HG03060 (cell line): ENCODE data around the gene NDUFV2.
A peak's percentile ranks its signal among the peaks of the same experiment; 100 is the strongest.

ENCODE experiments used
- ATAC-seq: cut with Tn5 transposase; IDR thresholded peaks from one replicate; pipeline ENCODE4 v1.9.1; 2021; ENCODE audit warnings: low read depth, moderate number of reproducible peaks; ENCODE audit not compliant: unreplicated experiment

Gene NDUFV2

DNA sequence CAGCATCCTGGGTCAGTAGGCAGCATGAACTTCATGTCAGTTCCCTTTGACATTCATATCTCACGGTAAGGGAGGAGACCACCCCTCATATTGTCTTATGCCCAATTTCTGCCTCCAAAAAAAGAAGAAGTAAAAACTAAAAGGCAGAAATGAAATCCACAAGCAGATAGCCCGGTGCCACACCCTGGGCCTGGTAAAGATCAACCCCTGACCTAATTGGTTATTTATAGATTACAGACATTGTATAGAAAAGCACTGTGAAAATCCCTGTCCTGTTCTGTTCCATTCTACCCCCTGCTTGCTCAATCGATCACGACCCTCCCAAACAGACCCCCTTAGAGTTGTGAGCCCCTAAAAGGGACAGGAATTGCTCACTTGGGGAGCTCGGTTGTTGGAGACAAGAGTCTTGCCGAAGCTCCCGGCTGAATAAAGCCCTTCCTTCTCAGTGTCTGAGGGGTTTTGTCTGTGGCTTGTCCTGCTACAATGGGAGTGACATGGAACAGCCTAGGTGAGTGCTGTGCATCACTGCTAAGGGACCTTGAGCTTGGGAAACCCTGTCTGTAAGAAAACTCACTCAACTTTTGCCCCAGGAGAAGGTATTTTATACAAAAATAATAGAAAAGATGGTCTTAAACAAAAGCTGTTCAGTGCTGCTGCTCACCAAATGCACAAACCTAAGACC, 11.1 kb downstream of the NDUFV2 start:
- no peak for ATAC-seq

DNA sequence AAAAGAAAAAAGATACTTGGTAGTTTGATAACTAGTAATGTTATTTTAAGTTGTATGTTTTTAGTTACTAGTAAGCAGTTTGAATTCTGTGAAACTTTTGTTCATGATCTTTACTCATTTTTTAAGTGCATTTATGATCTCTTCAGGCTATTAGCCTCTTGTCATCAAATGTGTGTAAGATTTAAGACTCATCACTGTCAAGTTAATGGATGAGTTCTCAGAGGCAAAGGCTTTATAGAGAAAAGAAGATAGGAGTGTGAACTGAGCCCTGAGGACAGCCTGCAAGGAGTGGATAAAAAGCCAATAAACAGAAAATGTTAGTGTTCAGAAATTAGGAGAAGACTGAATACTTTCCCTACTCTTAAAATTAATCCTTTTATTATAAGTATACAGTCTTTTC, 13.5 kb downstream of the NDUFV2 start:
- no peak for ATAC-seq

GRCh38 chr18:9117980-9118841, 15.7 kb downstream of the NDUFV2 start:
- no peak for ATAC-seq

DNA sequence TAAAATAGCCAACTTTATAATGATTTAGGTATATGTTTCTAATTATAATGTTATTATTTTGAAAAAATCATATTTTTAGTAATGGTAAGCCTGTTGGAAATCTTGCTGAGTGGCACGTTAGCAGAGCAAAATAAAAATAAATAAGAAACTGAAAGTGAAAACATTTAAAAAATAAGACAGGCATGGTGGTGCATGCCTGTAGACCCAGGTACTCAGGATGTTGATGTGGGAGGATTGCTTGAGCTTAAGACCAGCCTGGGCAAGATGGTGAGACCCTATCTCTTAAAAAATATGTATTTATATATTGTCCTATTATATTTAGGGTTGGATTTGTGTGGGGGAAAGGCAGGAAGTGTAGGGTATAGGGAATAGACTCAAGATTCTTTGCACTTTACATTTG, 18.3 kb downstream of the NDUFV2 start:
- ATAC-seq: no peak

GRCh38 chr18:9123520-9123919, 21.0 kb downstream of the NDUFV2 start:
- no peak for ATAC-seq

- ATAC-seq: no peak
Measured at GRCh38 chr18:9124824-9125223, 22.3 kb downstream of the NDUFV2 start.

- no peak for ATAC-seq
Measured at GRCh38 chr18:9126337-9126736, 23.8 kb downstream of the NDUFV2 start.

GRCh38 chr18:9130195-9130594, 27.7 kb downstream of the NDUFV2 start:
- ATAC-seq: no peak

DNA sequence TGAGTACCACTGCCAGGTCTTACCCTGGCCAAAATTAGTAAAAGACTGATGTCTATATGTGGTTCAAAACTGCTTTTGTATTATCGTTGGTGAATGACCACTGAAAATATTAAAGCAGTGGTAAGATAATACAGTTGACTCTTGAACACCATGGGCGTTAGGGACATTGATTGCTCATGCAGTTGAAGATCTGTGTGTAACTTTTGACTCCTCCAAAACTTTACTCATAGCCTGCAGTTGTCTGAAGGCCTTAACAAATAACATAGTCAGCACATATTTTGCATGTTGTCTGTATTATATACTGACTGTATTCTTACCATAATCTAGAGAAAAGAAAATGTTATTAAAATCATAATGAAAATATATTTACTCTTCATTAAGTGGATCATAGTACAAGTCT, 28.3 kb downstream of the NDUFV2 start:
- ATAC-seq: no peak

- ATAC-seq: no peak
Measured at GRCh38 chr18:9132628-9133027, 30.1 kb downstream of the NDUFV2 start.

GRCh38 chr18:9133225-9133624, 30.7 kb downstream of the NDUFV2 start:
- ATAC-seq: no peak

DNA sequence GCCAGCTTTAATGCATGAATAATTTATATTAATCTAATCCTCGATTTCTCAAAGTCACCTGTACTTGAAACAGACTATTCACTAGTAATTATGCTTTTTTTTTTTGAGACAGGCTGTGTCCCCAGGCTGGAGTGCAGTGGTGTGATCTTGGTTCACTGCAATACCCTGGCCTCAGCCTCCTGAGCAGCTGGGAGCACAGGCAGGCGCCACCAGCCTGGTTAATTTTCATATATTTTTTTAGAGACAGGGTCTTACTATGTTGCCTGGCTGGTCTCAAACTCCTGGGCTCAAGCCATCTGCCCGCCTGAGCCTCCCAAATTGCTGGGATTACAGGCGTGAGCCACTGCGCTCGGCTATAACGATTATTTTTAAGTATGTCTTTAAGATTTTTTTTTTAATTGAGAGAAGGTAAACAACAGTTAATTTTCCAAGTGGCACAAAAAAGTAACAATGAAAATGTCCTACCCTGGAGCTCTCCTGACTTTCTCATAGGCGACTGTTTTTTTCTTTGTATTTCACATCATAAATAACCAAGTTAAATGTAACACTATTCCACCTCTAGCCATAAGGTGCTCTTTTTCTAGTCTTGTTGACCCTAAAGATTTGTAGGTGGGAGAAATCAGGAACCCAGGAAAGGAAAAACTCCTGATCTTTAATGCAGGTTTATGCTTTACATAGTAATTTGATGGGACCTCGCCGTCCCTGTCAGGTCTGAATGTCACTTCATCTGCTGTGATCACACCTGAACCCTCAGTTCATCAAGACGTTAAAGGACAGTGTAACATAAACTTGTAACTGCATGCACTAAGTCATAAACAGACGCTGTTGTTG, 32.8 kb downstream of the NDUFV2 start:
- no peak for ATAC-seq

DNA sequence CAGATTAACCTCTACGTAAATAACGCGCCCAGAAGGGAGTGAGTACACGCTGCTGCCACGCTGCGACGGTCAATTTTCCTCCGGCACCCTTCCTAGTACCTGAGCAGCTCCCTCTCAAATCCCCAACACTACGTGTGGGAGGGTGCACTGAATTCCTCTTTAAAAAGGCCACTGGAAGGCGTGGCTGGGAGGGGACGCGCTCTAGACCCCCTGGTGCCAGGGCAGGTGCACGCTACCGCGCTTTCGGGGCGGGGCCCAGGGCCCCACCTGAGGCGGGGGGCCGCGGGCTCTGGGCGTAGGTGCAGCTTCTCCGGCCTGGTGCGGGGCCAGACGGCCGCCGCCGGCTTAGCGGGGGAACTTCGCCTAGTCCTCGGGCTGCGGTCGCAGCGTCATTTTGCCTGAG, 33.4 kb downstream of the NDUFV2 start:
- no peak for ATAC-seq

- ATAC-seq: peak; percentile 49
Measured at GRCh38 chr18:9136315-9137155, 34.0 kb downstream of the NDUFV2 start, which contains the start of gene ANKRD12. ANKRD12 (plus strand) TSS chr18:9136781; CDS start chr18:9182433, 45,652 bp downstream.

DNA sequence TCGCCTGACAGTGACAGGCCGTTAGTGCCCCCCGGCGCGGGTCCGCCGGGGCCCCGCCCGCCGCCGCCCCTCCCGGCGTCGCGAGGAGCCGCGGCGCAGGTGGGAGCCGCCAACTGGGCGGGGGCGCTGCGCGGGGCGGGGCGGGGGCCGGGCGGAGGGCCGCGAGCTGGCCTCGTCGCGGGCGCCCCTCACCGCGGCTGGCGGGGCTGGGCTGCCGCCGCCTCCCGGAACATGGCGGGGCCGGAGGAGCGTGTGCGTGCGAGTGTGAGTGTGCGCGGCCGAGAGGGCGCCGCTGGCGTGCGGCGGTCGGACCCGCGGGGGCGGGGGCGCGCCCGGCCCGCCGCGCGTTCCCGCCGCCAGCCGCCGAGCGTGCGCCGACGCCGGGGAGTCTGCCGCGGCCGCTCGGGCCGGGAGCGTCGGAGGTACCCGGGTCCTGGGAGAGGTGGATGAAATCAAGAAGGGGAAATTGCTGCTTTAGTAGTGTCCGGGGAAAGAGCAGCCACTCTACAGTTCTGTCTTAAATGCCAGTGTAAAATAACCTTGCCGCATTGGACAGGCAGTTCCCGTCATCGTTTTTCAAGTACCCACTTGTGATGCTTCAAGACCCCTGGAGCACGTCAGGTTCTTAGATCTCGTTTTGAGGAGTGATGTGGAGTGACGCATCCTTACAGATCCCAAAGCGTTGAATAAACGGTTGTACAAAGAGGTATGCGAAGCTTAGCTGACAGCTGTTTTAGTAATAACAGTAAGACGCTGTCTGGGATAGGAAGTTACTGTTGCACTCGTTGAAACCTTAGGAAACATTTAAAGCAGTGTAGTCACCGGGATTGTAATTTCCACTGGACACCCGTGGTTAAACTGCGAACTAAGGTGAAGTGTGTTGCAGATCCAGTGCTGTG, 34.9 kb downstream of the NDUFV2 start:
- peak; percentile 10 for ATAC-seq

GRCh38 chr18:9139400-9140039, 37.0 kb downstream of the NDUFV2 start:
- no peak for ATAC-seq

DNA sequence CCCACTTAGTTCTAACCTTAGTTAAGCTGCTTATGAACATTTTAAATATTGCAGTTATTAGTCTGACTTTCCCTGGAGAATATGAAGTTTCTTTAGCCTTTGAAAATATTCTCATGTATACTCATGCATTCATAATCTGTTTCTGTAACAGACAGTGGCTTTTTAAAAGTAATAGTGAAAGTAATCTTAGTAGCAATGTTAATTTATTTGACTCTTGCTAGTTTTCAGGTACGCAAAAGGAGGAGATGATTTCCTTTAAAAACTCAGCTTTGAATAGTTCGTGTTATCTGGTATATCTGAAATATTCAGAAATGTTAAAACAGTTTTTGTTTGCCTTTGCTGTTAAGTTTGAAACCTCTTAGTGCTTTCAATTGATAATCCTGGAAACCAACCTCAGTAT, 37.9 kb downstream of the NDUFV2 start:
- no peak for ATAC-seq

- ATAC-seq: no peak
Measured at GRCh38 chr18:9140984-9141383, 38.5 kb downstream of the NDUFV2 start.

DNA sequence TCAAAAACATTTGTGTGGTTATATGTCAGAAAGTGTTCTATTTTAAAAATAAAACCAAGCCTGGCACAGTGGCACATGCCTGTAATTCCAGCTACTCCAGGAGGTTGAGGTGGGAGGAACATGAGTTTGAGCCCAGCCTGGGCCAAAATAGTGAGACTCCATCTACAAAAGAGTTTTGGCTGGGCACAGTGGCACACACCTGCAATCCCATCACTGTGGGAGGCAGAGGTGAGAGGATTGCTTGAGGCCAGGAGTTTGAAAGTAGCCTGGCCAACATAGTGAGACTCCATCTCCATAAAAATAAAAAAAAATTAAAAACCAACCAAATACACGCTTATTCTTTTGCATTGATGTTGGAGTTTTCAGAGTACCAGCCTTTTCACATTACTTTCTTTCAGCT, 43.7 kb downstream of the NDUFV2 start:
- ATAC-seq: no peak
